Endothelial cell of hepatic sinusoid (primary cell): ENCODE results near the gene SLC7A7.
"Not testable (repeated sequence)": the region's sequence is repeated elsewhere in the genome, so short reads cannot be mapped to it uniquely, and the experiment has no call there.

Experiments
- in situ Hi-C: cut with HindIII; loops from 2 replicates; pipeline ENCODE4 v1.10.0; 2017; ENCODE audit warnings: low sequenced_read_pairs

Gene SLC7A7

DNA sequence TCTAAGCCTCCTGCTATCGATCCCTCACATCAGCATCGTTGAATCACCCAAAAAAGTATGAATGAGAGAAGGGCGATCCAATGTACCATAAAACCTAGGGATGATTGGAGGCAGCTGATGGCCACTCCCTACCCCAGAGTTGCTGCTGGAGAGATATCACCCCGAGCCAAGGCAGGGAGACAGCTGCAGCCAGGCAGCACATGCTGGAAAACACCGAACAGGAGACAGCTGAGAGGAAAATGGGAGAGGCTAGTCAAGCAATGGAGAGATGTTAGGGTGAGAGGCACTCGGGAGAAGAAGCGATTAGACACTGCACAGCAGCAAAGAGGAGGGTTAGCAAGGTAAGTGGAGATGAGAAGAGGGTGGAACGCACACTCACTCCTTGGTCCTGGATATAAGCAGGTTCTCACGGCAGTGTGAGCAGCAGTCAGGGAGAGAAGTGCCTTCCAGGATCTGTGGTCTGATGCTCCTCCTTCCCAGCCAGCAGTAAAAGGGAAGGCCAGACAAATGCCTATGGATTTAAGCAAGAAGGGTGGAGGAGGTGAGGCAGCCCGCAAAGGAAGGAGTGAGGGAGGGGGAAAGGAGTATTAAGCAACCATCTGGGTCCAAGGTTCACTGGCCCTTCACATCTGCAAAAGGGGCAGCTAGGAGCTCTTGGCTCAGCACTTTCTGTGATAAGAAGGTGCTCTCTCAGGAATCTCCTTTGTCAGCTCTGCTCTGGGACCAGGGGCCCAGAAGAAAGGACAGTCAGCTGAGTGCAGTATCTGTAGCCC, at the start of gene SLC7A7:
Gene SLC7A7 (minus strand): TSS at position 495 of the 773 bp plus-strand sequence. CDS start 2,037 bp downstream, outside the sequence.
- in situ Hi-C loops: no loop called here

DNA sequence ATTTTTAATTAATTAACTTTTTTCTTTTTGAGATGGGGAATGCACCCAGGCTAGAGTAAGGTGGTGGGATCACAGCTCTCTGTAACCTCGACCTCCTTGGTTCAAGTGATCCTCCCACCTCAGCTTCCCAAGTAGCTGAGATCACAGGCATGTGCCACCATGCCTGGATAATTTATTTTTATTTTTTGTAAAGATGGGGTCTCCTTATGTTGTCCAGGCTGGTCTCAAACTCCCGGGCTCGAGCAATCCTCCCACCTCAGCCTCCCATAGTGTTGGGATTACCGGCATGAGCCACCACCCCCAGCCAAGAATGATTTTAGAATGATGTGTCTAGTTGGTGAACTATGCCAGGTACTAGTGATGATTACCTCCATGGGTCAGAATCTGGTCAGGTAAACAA, 49.7 kb upstream of the SLC7A7 start:
- in situ Hi-C loops: no loop called here

DNA sequence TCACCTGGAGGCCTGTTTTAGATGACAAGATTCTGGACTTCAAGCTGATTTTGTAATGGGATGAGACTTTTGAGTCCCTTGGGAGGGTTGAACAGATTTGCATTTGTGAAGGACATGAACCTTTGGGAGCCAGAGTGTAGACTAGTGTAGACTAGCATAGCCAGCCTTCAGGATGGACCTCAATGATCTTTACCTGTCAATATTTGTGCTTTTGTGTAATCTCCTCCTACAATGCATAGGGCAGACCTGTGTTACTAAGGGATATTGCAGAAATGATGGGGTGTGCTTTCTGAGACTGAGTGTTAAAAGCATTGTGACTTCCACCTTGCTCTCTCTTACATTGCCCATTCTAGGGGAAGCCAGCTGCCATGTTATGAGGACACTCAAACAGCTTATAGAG, 46.4 kb upstream of the SLC7A7 start:
- in situ Hi-C loops: no loop called here

- in situ Hi-C loops: not testable (repeated sequence)
Observed at GRCh38 chr14:22860377-22860776, 45.1 kb upstream of the SLC7A7 start.

- in situ Hi-C loops: no loop called here
Observed at GRCh38 chr14:22856428-22856827, 41.2 kb upstream of the SLC7A7 start.

GRCh38 chr14:22854963-22855724, 39.9 kb upstream of the SLC7A7 start:
- in situ Hi-C loops: no loop called here

DNA sequence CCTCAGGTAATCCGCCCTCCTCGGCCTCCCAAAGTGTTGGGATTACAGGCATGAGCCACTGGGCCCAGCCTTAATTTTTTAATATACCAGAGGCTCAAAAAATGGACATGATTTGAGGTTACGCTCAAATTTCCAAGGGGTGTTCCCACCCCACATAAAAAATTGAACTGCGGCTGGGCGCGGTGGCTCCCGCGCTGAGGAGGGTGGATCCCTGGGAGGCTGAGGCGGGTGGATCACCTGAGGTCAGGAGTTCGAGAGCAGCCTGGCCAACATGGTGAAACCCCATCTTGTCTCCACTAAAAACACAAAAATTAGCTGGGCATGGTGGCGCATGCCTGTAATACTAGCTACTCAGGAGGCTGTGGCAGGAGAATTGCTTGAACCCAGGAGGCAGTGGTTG, 39.1 kb upstream of the SLC7A7 start:
- in situ Hi-C loops: not testable (repeated sequence)

DNA sequence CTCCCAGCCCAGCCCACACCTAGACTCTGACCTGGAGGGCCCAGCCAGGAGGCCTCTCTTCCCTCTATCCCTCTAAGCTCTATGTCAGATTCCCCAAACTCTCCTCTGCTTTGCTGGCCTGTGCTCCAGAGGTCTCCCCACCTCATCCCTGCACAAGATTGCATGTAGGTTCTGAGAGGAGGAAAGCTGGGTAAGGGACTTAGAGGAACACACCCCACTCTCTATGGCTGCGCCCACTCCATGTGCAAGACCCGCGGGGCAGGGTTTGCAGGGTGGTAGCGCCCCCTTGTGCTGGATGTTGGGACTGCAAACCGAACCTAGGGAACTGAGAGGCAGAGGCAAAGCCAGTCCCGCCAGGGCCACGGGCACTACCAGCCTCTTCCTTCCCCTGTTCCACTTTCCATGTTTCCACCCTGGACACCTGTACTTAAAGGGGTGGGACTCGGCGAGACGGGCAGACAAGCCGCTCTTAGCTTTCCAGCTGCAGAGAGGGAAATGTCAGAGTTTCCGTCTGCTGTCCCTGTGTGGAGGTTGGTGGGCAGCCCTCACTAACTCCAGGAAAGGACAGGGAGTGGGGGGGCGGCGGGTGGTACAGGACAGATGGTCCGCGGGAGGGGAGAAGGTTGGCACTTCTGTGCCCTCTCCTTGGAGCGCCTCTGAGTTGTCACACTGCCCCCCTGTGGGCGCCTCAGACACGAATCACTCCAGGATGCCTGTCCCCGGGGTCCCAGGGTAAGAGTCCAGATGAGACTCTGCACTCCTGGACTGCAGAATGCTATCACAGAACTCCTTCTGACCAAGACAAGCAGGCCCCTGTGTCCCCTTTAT, 37.9 kb upstream of the SLC7A7 start:
- in situ Hi-C loops: no loop called here

DNA sequence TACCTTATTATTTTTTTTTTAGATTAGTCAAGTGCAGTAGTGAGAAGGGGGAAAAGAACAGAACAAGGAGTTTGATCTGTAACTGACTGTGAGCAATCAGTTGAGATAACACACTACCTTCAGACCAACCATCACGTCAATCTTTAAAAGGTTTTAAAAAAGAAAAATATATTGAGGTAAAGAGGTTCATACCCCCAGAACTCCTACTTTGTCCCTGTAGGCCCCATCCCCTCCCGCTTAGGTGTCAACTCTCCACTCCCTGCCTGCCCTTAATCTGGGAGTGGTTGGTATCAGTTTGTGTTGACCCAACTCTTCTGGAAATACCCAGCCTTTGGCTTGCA, 37.3 kb upstream of the SLC7A7 start:
- in situ Hi-C loops: no loop called here

GRCh38 chr14:22852178-22852577, 36.9 kb upstream of the SLC7A7 start:
- in situ Hi-C loops: not testable (repeated sequence)

GRCh38 chr14:22850944-22851764, 35.9 kb upstream of the SLC7A7 start:
- in situ Hi-C loops: no loop called here

- in situ Hi-C loops: loop anchor here (5.0 to 10.0 kb wide), 2 partner anchors 45 to 63 kb away; no protein-coding TSS in a partner anchor
Observed at GRCh38 chr14:22849212-22849819, 34.1 kb upstream of the SLC7A7 start.

- in situ Hi-C loops: loop anchor here (5.0 to 10.0 kb wide), 2 partner anchors 46 to 64 kb away; no protein-coding TSS in a partner anchor
Observed at GRCh38 chr14:22848351-22849164, 33.3 kb upstream of the SLC7A7 start.

DNA sequence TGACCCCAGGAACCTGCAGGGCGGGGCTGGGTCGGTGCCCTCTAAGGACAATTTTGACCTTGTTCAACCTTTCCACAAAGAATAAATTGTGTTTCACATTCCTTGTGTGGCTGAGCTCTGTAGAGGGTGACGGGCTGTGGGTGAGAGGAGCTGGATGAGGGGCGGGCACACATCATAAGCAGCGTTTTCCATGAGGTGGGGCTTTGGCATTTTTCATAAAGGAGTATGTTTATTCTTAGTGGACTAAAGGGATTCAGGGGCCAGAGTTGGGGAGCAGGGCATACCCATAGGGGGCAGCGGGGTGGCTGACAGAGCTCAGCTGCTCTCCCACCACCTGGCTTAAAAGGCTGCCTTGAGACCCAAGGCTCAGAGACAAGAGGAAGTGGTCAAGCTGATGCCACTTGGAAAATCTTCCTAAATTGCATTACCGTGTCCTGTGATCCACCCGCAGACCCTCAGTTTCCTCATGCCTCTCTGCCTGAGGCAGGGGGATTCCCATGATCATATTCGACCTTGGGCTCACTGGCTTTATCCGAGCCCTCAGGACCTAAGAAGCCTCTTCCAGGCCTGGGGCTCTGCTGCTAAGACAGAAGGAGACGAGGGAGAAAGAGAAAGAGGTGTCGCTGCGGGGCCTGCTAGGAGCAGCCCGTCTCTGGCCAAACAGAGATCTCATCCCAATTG, 32.6 kb upstream of the SLC7A7 start:
- in situ Hi-C loops: loop anchor here (5.0 to 10.0 kb wide), 2 partner anchors 47 to 64 kb away; no protein-coding TSS in a partner anchor

DNA sequence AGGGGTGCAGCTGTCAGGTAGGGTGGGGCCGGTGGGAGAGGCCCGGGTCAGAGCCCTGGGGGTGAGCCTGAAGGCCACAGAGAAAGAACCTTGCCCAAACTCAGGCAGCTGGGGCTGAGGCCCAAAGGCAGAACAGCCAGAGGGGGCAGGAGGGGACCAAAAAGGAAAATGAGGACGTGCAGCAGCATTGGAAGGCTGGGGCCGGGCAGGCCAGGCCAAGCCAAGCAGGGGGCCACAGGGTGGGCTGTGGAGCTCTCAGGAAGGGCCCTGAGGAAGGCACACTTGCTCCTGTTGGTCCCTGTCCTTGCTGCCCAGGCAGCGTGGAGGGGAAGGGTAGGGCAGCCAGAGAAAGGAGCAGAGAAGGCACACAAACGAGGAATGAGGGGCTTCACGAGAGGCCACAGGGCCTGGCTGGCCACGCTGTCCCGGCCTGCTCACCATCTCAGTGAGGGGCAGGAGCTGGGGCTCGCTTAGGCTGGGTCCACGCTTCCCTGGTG, 31.6 kb upstream of the SLC7A7 start:
- in situ Hi-C loops: loop anchor here (5.0 to 10.0 kb wide), 2 partner anchors 48 to 65 kb away; no protein-coding TSS in a partner anchor

DNA sequence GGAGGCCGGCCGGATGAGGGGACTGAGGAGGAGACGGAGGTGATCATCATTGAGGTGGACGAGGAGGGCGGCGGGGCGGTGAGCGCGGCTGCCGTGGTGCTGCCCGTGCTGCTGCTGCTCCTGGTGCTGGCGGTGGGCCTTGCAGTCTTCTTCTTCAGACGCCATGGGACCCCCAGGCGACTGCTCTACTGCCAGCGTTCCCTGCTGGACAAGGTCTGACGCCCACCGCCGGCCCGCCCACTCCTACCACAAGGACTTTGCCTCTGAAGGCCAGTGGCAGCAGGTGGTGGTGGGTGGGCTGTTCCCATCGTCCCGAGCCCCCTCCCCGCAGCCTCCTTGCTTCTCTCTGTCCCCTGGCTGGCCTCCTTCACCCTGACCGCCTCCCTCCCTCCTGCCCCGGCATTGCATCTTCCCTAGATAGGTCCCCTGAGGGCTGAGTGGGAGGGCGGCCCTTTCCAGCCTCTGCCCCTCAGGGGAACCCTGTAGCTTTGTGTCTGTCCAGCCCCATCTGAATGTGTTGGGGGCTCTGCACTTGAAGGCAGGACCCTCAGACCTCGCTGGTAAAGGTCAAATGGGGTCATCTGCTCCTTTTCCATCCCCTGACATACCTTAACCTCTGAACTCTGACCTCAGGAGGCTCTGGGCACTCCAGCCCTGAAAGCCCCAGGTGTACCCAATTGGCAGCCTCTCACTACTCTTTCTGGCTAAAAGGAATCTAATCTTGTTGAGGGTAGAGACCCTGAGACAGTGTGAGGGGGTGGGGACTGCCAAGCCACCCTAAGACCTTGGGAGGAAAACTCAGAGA, 30.8 kb upstream of the SLC7A7 start:
- in situ Hi-C loops: loop anchor here (5.0 to 10.0 kb wide), 2 partner anchors 49 to 66 kb away; no protein-coding TSS in a partner anchor

GRCh38 chr14:22845103-22845394, 29.8 kb upstream of the SLC7A7 start:
- in situ Hi-C loops: loop anchor here (5.0 to 10.0 kb wide), 2 partner anchors 50 to 67 kb away; no protein-coding TSS in a partner anchor
